A549 treated with Hydrocortisone at 1 μM for 4 hours (cell line): ENCODE data around the gene PIKFYVE. TPM values are rescaled to one million over a fixed set of nuclear protein-coding genes. Genes with fewer than 3 reads are reported as not detected.

ENCODE experiments used
- total RNA-seq: library from RNA; stranded (reverse); fragments of 200-300 nt; extraction: Qiagen RNA extraction; gene quantifications from 5 replicates; pipeline ENCODE4 v1.2.3, GENCODE V29; 2022

Gene PIKFYVE
- total RNA-seq: 4.2 to 8.0 TPM (median 6.3 TPM) in 5 replicates

GRCh38 chr2:208265801-208266552, at the start of gene PIKFYVE:
PIKFYVE (plus strand) TSS chr2:208266255; CDS start chr2:208271520, 5,265 bp downstream.

GRCh38 chr2:208254871-208255556, 11.0 kb upstream of the PIKFYVE start, which contains the start of gene IDH1:
IDH1 (minus strand) TSS chr2:208255071; CDS start chr2:208251551, 3,520 bp downstream.

GRCh38 chr2:208406474-208407451, 140.7 kb downstream of the PIKFYVE start, which contains the start of gene PTH2R:
PTH2R (plus strand) TSS chr2:208406792; CDS start chr2:208407044, 252 bp downstream.

Other genes with a start within 250 kb of the PIKFYVE start
- gene PLEKHM3, start 240.7 kb upstream of the PIKFYVE start, total RNA-seq: 2.0 to 2.9 TPM (median 2.2 TPM) in 5 replicates
- not detected in 5 replicates for gene CRYGD, start 141.7 kb upstream of the PIKFYVE start, total RNA-seq
- not detected in 5 replicates for gene CRYGC, start 136.4 kb upstream of the PIKFYVE start, total RNA-seq
- gene CRYGB, start 120.1 kb upstream of the PIKFYVE start, total RNA-seq: not detected in 5 replicates
- not detected in 5 replicates for gene CRYGA, start 102.7 kb upstream of the PIKFYVE start, total RNA-seq
- not detected in 5 replicates for gene C2orf80, start 76.2 kb upstream of the PIKFYVE start, total RNA-seq
- gene IDH1, start 11.2 kb upstream of the PIKFYVE start, total RNA-seq: 73.0 to 94.9 TPM (median 81.4 TPM) in 5 replicates
- not detected in 5 replicates for gene PTH2R, start 140.5 kb downstream of the PIKFYVE start, total RNA-seq